HG03342 (cell line): ENCODE measurements around the gene LIN37.
"Not testable (repeated sequence)": the region's sequence is repeated elsewhere in the genome, so short reads cannot be mapped to it uniquely, and the experiment has no call there.

ENCODE experiments used
- ATAC-seq: cut with Tn5 transposase; IDR thresholded peaks from one replicate; pipeline ENCODE4 v1.9.1; 2021; ENCODE audit warnings: mild to moderate bottlenecking, moderate library complexity; ENCODE audit not compliant: unreplicated experiment

LIN37 gene

DNA sequence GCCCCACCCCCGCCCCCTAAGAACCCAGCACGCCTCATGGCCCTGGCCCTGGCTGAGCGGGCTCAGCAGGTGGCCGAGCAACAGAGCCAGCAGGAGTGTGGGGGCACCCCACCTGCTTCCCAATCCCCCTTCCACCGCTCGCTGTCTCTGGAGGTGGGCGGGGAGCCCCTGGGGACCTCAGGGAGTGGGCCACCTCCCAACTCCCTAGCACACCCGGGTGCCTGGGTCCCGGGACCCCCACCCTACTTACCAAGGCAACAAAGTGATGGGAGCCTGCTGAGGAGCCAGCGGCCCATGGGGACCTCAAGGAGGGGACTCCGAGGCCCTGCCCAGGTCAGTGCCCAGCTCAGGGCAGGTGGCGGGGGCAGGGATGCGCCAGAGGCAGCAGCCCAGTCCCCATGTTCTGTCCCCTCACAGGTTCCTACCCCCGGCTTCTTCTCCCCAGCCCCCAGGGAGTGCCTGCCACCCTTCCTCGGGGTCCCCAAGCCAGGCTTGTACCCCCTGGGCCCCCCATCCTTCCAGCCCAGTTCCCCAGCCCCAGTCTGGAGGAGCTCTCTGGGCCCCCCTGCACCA is 38.9 kb downstream of the LIN37 start:
- ATAC-seq: no peak

DNA sequence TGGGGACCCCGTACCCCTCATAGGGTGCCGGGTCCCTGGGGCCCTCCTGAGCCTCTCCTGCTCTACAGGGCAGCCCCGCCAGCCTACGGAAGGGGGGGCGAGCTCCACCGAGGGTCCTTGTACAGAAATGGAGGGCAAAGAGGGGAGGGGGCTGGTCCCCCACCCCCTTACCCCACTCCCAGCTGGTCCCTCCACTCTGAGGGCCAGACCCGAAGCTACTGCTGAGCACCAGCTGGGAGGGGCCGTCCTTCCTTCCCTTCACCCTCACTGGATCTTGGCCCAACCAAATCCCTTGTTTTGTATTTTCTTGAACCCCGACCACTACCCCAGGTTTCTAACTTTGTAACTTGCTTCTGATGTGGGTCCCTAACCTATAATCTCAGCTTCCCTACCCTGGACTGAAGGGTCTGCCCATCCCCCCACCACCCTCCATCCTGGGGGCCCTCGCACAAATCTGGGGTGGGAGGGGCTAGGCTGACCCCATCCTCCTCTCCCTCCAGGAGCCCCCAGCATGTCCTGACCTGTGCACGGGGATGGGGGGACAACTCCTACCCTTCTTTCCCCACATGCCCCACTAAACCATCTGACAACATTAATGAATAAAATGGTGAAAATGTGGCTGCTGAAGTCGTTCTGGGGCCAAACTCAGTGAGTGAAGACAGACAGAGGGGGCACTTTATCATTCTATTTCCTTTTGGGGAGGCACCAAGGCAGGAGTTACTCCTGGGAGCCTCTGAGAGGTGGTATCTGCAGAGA is 40.0 kb downstream of the LIN37 start:
- no peak for ATAC-seq

DNA sequence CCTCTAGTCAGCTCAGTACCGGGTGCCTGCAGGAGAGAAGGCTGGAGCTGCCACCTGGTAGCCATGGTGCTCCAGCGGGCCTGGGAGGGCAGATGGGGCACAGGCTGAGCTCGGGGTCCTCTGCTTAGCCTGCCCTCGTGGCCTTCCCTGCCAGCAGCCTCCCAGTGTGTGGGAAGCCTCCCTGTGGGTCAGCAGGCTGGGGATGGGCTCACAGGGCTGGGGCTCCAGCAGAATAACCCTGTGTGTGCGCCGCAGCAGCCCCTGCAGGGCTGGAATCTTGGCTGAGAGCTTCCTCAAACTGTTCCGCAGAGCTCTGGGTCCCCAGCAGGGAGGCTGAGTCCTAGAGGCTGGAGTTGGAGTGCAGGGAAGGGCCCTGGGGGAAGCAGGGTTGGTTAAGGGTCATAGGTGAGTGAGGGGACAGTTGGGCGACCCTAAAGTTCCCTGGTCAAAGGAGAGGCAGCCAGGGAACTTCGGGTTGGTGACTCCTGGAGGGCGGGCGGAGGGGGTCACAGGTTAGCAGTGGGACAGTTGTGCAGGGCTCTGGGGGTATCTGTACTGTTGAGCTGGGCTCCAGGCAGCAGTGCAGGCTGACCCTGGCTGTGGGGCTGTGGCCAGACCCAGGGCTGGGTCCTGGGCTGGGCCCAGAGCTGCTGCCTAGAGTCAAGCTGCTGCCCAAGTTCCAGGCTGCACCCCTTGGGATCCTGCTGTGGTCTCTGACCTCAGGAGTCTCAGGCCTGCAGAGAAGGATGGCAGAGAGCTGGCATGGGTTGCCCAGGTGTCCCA is 41.0 kb downstream of the LIN37 start:
- no peak for ATAC-seq

DNA sequence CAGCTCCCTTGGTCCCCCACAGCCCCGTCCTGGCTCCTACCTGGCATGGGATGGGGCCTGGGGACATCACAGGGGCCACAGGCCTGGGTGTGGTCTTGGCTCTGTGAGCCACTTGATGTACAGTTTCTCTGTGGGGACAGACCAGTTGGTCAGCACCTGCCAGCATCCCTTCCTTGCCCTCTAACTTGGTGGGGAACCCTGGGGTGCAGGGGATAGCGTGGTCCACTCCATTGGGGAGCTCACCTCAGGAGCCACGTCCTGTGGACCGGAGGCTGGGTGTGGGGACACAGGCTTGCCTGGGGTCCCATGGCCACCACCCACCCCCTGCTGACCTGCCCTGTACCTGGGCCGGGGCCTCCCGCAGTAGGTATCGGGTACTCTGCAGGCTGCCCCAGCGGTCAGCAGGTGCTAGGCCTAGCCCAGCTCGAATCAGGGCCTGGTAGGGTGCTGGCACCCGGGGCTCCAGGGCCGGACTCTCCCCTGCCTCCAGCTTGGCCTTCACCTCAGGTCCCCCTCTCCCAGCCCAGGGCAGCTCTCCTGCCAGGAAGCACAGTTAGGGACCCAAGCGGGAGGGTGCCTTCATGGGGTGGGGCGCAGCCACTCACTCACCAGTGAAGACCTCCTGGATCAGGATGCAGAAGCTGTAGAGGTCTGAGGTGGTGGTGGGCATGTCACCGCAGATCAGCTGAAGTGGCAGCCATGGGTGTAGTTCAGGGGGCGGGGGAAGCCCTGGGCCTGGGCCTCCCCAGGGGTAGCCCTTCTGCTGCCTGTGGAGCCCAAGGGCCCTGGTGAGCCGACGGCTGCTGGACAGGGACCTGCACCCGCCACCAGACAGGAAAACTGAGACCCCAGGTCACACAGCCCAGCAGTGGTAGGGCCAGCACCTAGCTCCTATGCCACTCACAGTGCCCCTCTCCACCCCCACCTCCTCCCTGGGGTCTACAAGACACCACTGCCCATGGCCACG is 41.9 kb downstream of the LIN37 start:
- no peak for ATAC-seq

GRCh38 chr19:35790981-35791813 is 42.8 kb downstream of the LIN37 start:
- no peak for ATAC-seq

DNA sequence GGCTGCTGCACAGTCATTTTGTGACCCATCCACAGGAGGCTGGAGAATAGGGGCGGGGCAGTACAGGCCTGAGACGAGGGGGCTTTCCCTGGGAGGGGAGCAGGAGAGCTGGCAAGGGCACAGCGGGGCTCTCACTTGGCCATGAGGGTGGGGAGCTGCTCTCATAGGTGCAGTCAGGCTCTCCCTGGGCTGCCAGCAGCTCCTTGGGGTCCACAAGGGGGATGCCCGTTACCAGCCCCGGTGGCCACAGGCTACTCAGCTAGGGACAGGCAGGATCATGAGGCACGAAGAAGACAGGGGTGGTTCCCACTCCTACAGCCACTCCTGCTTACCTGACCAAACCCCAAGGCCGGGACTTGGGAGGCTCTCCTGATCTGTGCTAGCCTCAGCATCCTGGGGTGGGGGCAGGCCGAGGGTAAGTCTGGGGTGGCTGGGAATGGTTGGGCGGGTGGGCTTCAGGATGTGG is 43.5 kb downstream of the LIN37 start:
- ATAC-seq: no peak

GRCh38 chr19:35792312-35792711 is 43.9 kb downstream of the LIN37 start:
- no peak for ATAC-seq

DNA sequence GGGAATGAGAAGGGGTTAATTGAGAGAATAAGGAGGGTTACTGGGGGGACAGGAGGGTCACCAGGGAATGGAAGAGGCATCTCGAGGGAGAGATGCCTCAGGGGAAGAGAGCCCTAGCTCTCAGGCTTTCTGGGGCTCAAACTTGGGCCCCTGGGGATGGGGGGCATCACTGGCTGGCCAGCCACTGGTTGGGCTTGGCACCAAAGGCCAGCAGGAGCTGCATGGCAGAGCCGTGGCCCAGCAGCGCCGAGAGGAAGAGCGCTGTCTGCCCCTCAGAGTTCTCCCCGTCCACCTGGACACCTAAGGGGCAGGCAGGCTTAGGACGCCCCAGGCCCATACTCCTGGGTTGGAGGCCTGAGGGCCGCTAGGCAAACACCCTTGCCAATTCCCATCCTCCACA is 44.5 kb downstream of the LIN37 start:
- no peak for ATAC-seq

GRCh38 chr19:35793381-35794165 is 45.2 kb downstream of the LIN37 start:
- ATAC-seq: no peak

DNA sequence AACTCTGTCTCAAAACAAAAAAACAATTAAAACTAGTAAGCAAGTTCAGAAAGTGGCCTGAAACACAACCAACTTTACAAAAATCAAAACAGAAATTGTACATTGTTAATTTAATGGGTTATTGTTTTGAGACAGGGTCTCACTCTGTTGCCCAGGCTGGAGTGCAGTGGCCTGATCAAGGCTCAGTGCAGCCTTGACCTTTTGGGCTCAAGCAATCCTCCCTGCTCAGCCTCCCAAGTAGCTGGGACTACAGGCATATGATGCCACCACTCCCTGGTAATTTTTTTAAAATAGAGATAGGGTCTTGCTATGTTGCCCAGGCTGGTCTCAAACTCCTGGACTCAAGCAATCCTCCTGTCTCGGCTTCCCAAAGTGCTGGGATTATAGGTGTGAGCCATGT is 47.2 kb downstream of the LIN37 start:
- not testable (repeated sequence) for ATAC-seq

GRCh38 chr19:35796645-35797542 is 48.5 kb downstream of the LIN37 start:
- ATAC-seq: no peak

- no peak for ATAC-seq
Observed at GRCh38 chr19:35797663-35798062, 49.3 kb downstream of the LIN37 start.

DNA sequence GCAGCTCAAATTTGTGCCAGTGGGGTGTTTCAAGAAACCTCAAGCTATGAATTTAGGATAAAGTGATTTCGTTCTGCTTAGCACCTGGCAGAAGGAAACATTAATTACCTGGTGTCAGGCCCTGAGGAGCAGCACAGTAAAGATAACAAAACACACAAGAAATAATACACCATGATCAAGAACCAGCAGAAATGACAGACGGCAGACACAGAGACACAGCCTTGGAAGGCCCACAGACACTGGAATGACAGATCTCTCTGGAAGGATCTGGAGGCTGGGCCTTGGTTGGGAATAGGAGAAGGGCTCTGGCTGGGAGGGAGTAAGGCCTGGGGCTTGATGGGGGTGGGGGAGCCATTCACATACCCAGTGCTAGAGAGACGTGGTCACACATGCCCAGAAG is 53.5 kb downstream of the LIN37 start:
- no peak for ATAC-seq
